CD8-positive, alpha-beta memory T cell (primary cell): ENCODE measurements around the gene SHTN1. TPM values are rescaled to one million over a fixed set of nuclear protein-coding genes. Genes with fewer than 3 reads are reported as not detected.

ENCODE experiments used
- CTCF ChIA-PET: fragments of 350-600 bp; sonication (Branson Sonifier 250); formaldehyde crosslinking; loops from one replicate; lab custom pipeline; 2021; ENCODE audit warnings: antibody characterized with exemption; lab: Charles Lee
- POLR2A ChIA-PET: fragments of 350-600 bp; sonication (Branson Sonifier 250); formaldehyde crosslinking; loops from one replicate; lab custom pipeline; 2021; ENCODE audit warnings: antibody characterized with exemption; lab: Charles Lee
- DNase-seq, 5 donors: peaks; one replicate each; pipeline versions ENCODE4 v3.0.0 to v3.0.0-alpha.2; 2020 to 2022; ENCODE audit warnings: mixed read lengths in 1 of 5
- H3K27ac ChIP-seq: one replicate; pipeline ENCODE4 v1.7.0; 2013; ENCODE audit warnings: low read depth, mild to moderate bottlenecking, low read length, moderate library complexity
- H3K27me3 ChIP-seq: 2 replicates; pipeline ENCODE4 v1.7.0; 2013; ENCODE audit warnings: low read length, mild to moderate bottlenecking; ENCODE audit not compliant: insufficient read depth, poor library complexity, severe bottlenecking
- H3K36me3 ChIP-seq: 2 replicates; pipeline ENCODE4 v1.7.0; 2013; ENCODE audit warnings: mild to moderate bottlenecking, low read length, moderate library complexity; ENCODE audit not compliant: insufficient read depth
- H3K4me1 ChIP-seq: 2 replicates; pipeline ENCODE4 v1.7.0; 2013; ENCODE audit warnings: mild to moderate bottlenecking, low read length, moderate library complexity; ENCODE audit not compliant: insufficient read depth
- H3K4me3 ChIP-seq: 2 replicates; pipeline ENCODE4 v1.7.0; 2013; ENCODE audit warnings: mild to moderate bottlenecking, low read length
- H3K9me3 ChIP-seq: 2 replicates; pipeline ENCODE4 v1.7.0; 2013; ENCODE audit warnings: mild to moderate bottlenecking, low read length
- H3K27ac Mint-ChIP-seq, 8 donors: one replicate each; pipeline ENCODE4 v1.8.0; 2020 to 2021; ENCODE audit warnings: mixed read lengths in 8 of 8, mild to moderate bottlenecking in 6 of 8, inconsistent platforms in 3 of 8, moderate library complexity in 3 of 8
- H3K27me3 Mint-ChIP-seq, 2 donors: one replicate each; pipeline ENCODE4 v1.8.0; 2020 to 2021; ENCODE audit warnings: mixed read lengths in 2 of 2, mild to moderate bottlenecking in 1 of 2, moderate library complexity in 1 of 2
- H3K36me3 Mint-ChIP-seq, 3 donors: one replicate each; pipeline ENCODE4 v1.8.0; 2020 to 2021; ENCODE audit warnings: mixed read lengths in 3 of 3, inconsistent platforms in 1 of 3, mild to moderate bottlenecking in 1 of 3
- H3K4me1 Mint-ChIP-seq, 3 donors: one replicate each; pipeline ENCODE4 v1.8.0; 2020 to 2021; ENCODE audit warnings: mixed read lengths in 3 of 3, inconsistent platforms in 1 of 3, mild to moderate bottlenecking in 1 of 3
- H3K4me3 Mint-ChIP-seq, 7 donors: one replicate each; pipeline ENCODE4 v1.8.0; 2020 to 2021; ENCODE audit warnings: mixed read lengths in 7 of 7, mild to moderate bottlenecking in 6 of 7, moderate library complexity in 4 of 7, inconsistent platforms in 2 of 7
- H3K9me3 Mint-ChIP-seq, 5 donors: one replicate each; pipeline ENCODE4 v1.8.0; 2020 to 2022; ENCODE audit warnings: mixed read lengths in 5 of 5, mild to moderate bottlenecking in 3 of 5, moderate library complexity in 2 of 5, inconsistent platforms in 1 of 5
- polyA plus RNA-seq: library from polyadenylated mRNA; unstranded; fragments of 300-500 nt; fragmentation: Illumina TruSeq; gene quantifications from one replicate; pipeline ENCODE4 v1.2.3, GENCODE V29; 2021
- total RNA-seq, 2 experiments: library from RNA; stranded (reverse); gene quantifications; one replicate each; pipeline ENCODE4 v1.2.3, GENCODE V29; 2021

The SHTN1 gene
- total and polyA plus RNA-seq, 3 experiments from 2014 or later, result 0.28 to 0.38 TPM; not detected in 1

DNA sequence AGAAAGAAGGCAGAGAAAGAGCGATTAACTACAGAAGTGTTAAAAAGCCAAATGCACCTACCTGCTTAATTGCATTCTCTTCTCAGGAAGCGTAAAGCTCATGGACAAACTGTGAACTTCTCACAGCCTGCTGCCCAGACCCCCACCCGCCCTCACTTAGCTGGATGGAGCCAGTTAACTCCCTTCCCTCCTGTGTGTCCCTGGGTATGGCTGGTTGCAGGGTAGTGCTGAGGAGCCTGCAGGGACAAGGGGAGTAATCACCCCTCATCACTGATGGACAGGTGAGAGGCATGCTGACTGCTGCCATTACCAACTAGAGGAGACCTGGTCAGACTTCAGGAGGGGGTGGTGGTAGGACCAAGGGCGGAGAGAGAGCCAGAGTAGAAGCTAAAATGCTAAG, 118.2 kb downstream of the SHTN1 start:
- ChIA-PET POLR2A (no interaction called here), CTCF (no interaction called here)
- no peaks in the 10 kb centered on the region for H3K27me3 ChIP-seq
- no peak overlapping the region for H3K4me3 ChIP-seq
- no peaks in the 10 kb centered on the region for H3K4me1 ChIP-seq
- no peak overlapping the region for H3K27ac Mint-ChIP-seq
- no peak overlapping the region for H3K4me3 Mint-ChIP-seq
- no peak overlapping the region for H3K27ac ChIP-seq
- no peaks in the 10 kb centered on the region for H3K36me3 Mint-ChIP-seq
- H3K4me1 Mint-ChIP-seq, result no peaks in the 10 kb centered on the region
- DNase-seq, result no peak
- peaks cover 1 to 11% of the 10 kb centered on the region in 2 donors for H3K27me3 Mint-ChIP-seq
- no peaks in the 10 kb centered on the region for H3K36me3 ChIP-seq
- no peaks in the 10 kb centered on the region for H3K9me3 Mint-ChIP-seq
- no peaks in the 10 kb centered on the region for H3K9me3 ChIP-seq

DNA sequence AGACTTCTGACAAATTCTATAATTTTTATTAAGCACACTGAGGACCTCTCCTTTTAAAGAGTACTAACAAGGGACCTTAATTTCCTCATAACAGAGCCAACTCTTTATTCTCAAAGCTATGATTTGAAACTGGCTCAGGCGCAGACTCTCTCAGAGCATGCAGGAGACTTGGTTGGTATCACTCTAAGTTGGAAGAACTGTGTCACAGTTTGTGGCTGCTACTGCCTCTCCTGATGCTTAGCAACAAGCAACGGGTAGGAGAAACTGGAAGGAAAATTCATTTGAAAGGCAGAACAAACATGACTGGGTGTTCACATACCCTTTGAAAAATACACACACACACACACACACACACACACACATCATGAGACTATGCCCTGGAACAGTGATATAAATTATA, 122.3 kb downstream of the SHTN1 start:
- no peaks in the 10 kb centered on the region for H3K36me3 ChIP-seq
- Mint-ChIP-seq H3K27ac (no peak overlapping the region), H3K27me3 (no peaks in the 10 kb centered on the region), H3K4me3 (no peak overlapping the region), H3K9me3 (peaks cover 0 to 2% (median 0%) of the 10 kb centered on the region in 5 donors), H3K4me1 (no peaks in the 10 kb centered on the region), H3K36me3 (no peaks in the 10 kb centered on the region)
- H3K9me3 ChIP-seq, result no peaks in the 10 kb centered on the region
- CTCF ChIA-PET, result no interaction called here
- POLR2A ChIA-PET, result no interaction called here
- DNase-seq, result no peak
- H3K27me3 ChIP-seq, result no peaks in the 10 kb centered on the region
- H3K4me3 ChIP-seq, result no peak overlapping the region
- H3K27ac ChIP-seq, result no peak overlapping the region
- H3K4me1 ChIP-seq, result no peaks in the 10 kb centered on the region

GRCh38 chr10:116880716-116881482, 124.1 kb downstream of the SHTN1 start:
- H3K36me3 ChIP-seq, result no peaks in the 10 kb centered on the region
- H3K4me1 ChIP-seq, result no peaks in the 10 kb centered on the region
- no peak overlapping the region for H3K27ac ChIP-seq
- DNase-seq, result no peak
- Mint-ChIP-seq H3K27ac (peak overlapping the region in 1 of 8 donors; percentile 2), H3K4me3 (no peak overlapping the region), H3K36me3 (no peaks in the 10 kb centered on the region), H3K4me1 (no peaks in the 10 kb centered on the region), H3K27me3 (no peaks in the 10 kb centered on the region), H3K9me3 (peaks cover 0 to 2% (median 0%) of the 10 kb centered on the region in 5 donors)
- ChIA-PET POLR2A (no interaction called here), CTCF (no interaction called here)
- no peaks in the 10 kb centered on the region for H3K9me3 ChIP-seq
- H3K4me3 ChIP-seq, result no peak overlapping the region
- H3K27me3 ChIP-seq, result no peaks in the 10 kb centered on the region

GRCh38 chr10:116879817-116880216, 125.2 kb downstream of the SHTN1 start:
- no peak overlapping the region for H3K4me3 Mint-ChIP-seq

DNA sequence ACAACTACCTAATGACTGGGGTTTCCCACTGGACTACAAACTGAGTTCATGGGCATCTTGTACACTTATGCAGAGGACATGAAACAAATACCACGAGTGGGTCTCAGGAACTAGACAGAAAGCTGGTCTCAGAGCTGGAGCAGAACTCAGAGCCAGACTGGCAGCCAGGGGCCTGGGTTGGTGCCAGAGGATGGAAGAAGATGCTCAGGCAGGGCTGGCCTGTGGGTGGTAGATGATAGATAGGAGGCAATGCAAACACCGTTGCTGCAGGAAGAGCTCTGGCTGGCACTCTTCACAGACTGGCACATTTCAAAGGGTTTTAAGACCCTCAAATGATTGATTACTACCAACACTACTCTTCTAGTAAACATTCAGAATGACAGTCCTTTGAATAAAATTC, 126.9 kb downstream of the SHTN1 start:
- ChIA-PET POLR2A (no interaction called here), CTCF (interaction anchor here (0.6 kb wide), 1 partner anchor 297 kb away, joined by 3 read pairs; no protein-coding TSS in a partner anchor)
- no peak for DNase-seq
- H3K27me3 ChIP-seq, result no peaks in the 10 kb centered on the region
- H3K27me3 Mint-ChIP-seq, result no peaks in the 10 kb centered on the region
- H3K9me3 Mint-ChIP-seq, result peaks cover 0 to 2% (median 0%) of the 10 kb centered on the region in 5 donors
- H3K4me1 ChIP-seq, result no peaks in the 10 kb centered on the region
- H3K4me3 Mint-ChIP-seq, result no peak overlapping the region
- no peak overlapping the region for H3K27ac Mint-ChIP-seq
- H3K4me3 ChIP-seq, result no peak overlapping the region
- no peaks in the 10 kb centered on the region for H3K36me3 Mint-ChIP-seq
- no peaks in the 10 kb centered on the region for H3K9me3 ChIP-seq
- H3K27ac ChIP-seq, result no peak overlapping the region
- no peaks in the 10 kb centered on the region for H3K4me1 Mint-ChIP-seq
- no peaks in the 10 kb centered on the region for H3K36me3 ChIP-seq

More at GRCh38 chr10:116879817-116880216, 125.2 kb downstream of the SHTN1 start:
- H3K4me1 ChIP-seq, result no peaks in the 10 kb centered on the region
- H3K4me3 ChIP-seq, result no peak overlapping the region
- Mint-ChIP-seq H3K36me3 (no peaks in the 10 kb centered on the region), H3K27ac (no peak overlapping the region), H3K4me1 (no peaks in the 10 kb centered on the region), H3K9me3 (peaks cover 0 to 2% (median 0%) of the 10 kb centered on the region in 5 donors), H3K27me3 (no peaks in the 10 kb centered on the region)
- no peak for DNase-seq
- H3K27ac ChIP-seq, result no peak overlapping the region
- ChIA-PET POLR2A (no interaction called here), CTCF (no interaction called here)
- no peaks in the 10 kb centered on the region for H3K27me3 ChIP-seq
- no peaks in the 10 kb centered on the region for H3K9me3 ChIP-seq
- no peaks in the 10 kb centered on the region for H3K36me3 ChIP-seq

GRCh38 chr10:116877391-116877790, 127.6 kb downstream of the SHTN1 start:
- Mint-ChIP-seq H3K36me3 (no peaks in the 10 kb centered on the region), H3K4me1 (no peaks in the 10 kb centered on the region), H3K27ac (no peak overlapping the region), H3K4me3 (no peak overlapping the region), H3K9me3 (peaks cover 0 to 3% (median 0%) of the 10 kb centered on the region in 5 donors), H3K27me3 (no peaks in the 10 kb centered on the region)
- no peak for DNase-seq
- H3K4me3 ChIP-seq, result no peak overlapping the region
- no peaks in the 10 kb centered on the region for H3K36me3 ChIP-seq
- H3K9me3 ChIP-seq, result no peaks in the 10 kb centered on the region
- ChIA-PET POLR2A (no interaction called here), CTCF (no interaction called here)
- no peaks in the 10 kb centered on the region for H3K4me1 ChIP-seq
- H3K27me3 ChIP-seq, result no peaks in the 10 kb centered on the region
- no peak overlapping the region for H3K27ac ChIP-seq

DNA sequence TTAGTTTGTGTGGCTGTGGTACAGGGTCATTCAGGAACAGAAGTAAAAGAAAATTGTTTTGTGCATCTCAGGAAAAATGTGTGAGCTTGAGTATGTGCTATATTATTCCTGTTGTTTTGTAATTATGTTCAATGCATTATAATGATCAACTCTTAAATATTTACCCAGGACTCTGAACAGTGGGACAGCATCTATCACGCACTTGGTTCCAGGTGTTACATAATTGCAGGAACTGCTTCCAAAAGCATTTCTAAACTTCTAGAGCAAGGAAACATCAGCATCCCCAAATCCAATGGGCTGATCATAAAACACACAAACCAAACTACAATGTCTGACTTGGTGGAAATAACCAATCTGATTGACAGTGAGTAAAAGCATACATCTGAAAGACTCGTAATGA, 129.1 kb downstream of the SHTN1 start:
- Mint-ChIP-seq H3K27me3 (no peaks in the 10 kb centered on the region), H3K4me1 (no peaks in the 10 kb centered on the region), H3K4me3 (no peak overlapping the region), H3K36me3 (no peaks in the 10 kb centered on the region), H3K9me3 (peaks cover 0 to 3% (median 0%) of the 10 kb centered on the region in 5 donors), H3K27ac (no peak overlapping the region)
- no peak for DNase-seq
- Histone ChIP-seq H3K27me3 (no peaks in the 10 kb centered on the region), H3K27ac (no peak overlapping the region), H3K9me3 (no peaks in the 10 kb centered on the region), H3K4me3 (no peak overlapping the region), H3K4me1 (no peaks in the 10 kb centered on the region), H3K36me3 (no peaks in the 10 kb centered on the region)
- CTCF ChIA-PET, result no interaction called here
- POLR2A ChIA-PET, result no interaction called here

- no peak for DNase-seq
- CTCF ChIA-PET, result no interaction called here
- H3K27ac Mint-ChIP-seq, result no peak overlapping the region
- no peaks in the 10 kb centered on the region for H3K36me3 ChIP-seq
- no peaks in the 10 kb centered on the region for H3K4me1 ChIP-seq
- H3K4me3 ChIP-seq, result no peak overlapping the region
- H3K27me3 ChIP-seq, result no peaks in the 10 kb centered on the region
- H3K4me3 Mint-ChIP-seq, result no peak overlapping the region
- H3K9me3 Mint-ChIP-seq, result peaks cover 0 to 3% (median 0%) of the 10 kb centered on the region in 5 donors
- no peaks in the 10 kb centered on the region for H3K36me3 Mint-ChIP-seq
- H3K9me3 ChIP-seq, result no peaks in the 10 kb centered on the region
- H3K27ac ChIP-seq, result no peak overlapping the region
- H3K27me3 Mint-ChIP-seq, result no peaks in the 10 kb centered on the region
- H3K4me1 Mint-ChIP-seq, result no peaks in the 10 kb centered on the region
- POLR2A ChIA-PET, result no interaction called here
Observed at GRCh38 chr10:116873134-116873533, 131.9 kb downstream of the SHTN1 start.
